CD4-positive, alpha-beta T cell treated with Interleukin-4 for 4 hours (primary cell): ENCODE data around the gene ATP6V0A4.
"Not testable (repeated sequence)": the region's sequence is repeated elsewhere in the genome, so short reads cannot be mapped to it uniquely, and the experiment has no call there.

Experiments used
- DNase-seq: peaks from one replicate; pipeline ENCODE4 v3.0.0-alpha.2; 2020

Gene ATP6V0A4

DNA sequence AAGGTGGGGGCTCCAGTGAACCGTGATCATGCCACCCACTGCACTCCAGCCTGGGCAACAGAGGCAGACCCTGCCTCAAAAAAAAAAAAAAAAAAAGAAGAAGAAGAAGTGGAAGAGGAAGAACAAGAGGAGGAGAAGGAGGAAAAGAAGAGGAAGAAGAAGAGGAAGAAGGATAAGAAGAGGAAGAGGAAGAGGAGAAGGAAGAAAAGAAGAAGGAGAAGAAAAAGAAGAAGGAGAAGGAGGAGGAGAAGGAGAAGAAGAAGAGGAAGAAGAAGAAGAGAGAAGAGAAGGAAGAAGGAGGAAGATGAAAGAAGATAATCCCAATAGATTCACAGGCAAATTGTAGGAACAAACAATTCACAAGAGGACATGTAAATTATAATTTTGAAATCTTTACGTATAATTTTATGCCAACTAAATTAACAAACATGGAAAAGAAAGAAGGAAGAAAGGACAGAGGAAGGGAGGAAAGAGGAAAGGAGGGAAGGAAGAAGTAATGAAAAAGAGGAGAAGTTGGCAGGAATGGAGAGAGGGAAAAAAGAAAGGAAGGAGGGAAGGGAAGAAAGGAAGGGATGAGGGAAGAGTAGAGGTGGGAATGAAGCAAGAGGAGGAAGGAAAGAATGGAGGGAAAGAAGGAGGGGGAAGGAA is 100.3 kb downstream of the ATP6V0A4 start:
- DNase-seq: no peak

DNA sequence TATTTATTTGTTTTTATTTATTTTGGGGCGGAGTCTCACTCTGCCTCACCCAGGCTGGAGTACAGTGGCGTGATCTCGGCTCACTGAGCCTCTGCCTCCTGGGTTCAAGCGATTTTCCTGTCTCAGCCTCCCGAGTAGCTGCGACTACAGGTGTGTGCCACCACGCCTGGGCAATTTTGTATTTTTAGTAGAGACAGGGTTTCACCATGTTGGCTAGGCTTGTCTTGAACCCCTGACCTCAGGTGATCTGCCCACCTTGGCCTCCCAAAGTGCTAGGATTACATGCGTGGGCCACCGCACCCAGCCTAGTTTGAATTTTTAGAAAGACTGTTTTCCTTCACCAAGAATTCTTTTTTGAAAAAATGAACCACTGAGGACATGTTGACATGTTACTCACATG is 102.2 kb downstream of the ATP6V0A4 start:
- DNase-seq: not testable (repeated sequence)

DNA sequence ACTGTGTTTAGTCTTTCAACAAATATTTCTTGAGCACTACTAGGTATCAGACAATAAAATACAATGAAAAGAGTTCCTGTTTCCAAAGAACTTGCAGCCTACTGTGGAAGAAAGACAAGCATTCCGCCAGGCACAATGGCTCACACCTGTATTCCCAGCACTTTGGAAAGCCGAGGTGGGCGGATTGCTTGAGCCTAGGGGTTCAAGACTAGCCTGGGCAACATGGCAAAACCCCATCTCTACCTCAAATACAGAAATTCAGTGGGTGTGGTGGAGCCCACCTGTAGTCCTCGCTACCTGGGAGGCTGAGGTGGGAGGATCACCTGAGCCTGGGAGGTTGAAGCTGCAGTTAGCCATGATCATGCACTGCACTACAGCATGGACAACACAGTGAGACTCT is 102.9 kb downstream of the ATP6V0A4 start:
- DNase-seq: no peak

GRCh38 chr7:138691178-138691577 is 106.8 kb downstream of the ATP6V0A4 start:
- DNase-seq: no peak

DNA sequence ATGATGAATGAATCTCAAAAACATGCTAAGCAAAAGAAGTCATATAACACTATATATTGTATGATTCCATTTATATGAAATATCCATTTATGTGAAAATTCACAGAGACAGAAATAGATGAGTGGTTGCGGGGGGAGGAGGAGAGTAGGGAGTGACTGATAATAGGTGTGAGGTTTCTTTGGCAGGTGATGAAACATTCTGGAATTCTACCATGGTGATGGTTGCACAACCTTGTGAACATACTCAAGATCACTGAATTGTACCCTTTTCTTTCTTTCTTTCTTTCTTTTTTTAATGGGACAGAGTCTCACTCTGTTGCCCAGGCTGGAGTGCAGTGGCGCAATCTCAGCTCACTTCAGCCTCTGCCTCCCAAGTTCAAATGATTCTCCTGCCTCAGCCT is 107.5 kb downstream of the ATP6V0A4 start:
- no peak for DNase-seq

- DNase-seq: not testable (repeated sequence)
Observed at GRCh38 chr7:138688037-138688436, 110.0 kb downstream of the ATP6V0A4 start.

GRCh38 chr7:138684340-138684739 is 113.7 kb downstream of the ATP6V0A4 start:
- DNase-seq: no peak

GRCh38 chr7:138679793-138680192 is 118.2 kb downstream of the ATP6V0A4 start:
- no peak for DNase-seq

- DNase-seq: no peak
Observed at GRCh38 chr7:138670594-138670993, 127.4 kb downstream of the ATP6V0A4 start.

DNA sequence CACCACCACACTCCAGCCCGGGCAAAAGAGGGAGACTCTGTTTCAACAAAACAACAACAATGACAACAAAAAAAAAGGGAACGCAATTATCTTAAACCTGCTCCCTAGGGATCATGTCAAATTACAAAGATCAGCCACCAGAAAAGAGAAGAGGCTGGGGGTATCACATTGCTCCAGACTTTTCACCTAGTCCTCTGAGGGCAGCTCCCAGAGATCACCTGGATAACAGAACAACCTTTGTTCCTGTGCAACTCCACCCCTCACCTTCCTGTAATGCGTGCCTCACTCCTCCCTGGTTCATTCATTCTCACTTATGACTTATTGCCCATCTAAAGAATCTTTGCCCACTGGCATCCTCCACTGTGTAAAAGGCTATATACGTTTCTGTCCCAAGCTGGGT is 128.6 kb downstream of the ATP6V0A4 start:
- DNase-seq: no peak

GRCh38 chr7:138668946-138669345 is 129.1 kb downstream of the ATP6V0A4 start:
- DNase-seq: no peak

DNA sequence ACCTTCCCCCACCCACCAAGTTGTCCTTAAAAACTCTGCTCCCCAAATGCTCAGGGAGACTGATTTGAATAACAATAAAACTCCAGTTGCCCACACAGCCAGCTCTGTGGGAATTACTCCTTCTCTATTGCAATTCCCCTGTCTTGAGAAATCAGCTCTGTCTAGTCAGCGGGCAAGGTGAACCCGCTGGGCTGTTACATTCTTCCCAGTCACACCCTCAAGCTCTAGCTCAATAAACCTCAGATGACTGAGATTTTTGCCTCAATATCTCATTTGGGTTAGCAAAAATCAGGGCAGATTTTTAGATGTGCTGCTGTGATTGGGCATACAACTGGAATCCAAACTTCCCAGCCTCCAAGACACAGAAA is 129.8 kb downstream of the ATP6V0A4 start:
- no peak for DNase-seq

DNA sequence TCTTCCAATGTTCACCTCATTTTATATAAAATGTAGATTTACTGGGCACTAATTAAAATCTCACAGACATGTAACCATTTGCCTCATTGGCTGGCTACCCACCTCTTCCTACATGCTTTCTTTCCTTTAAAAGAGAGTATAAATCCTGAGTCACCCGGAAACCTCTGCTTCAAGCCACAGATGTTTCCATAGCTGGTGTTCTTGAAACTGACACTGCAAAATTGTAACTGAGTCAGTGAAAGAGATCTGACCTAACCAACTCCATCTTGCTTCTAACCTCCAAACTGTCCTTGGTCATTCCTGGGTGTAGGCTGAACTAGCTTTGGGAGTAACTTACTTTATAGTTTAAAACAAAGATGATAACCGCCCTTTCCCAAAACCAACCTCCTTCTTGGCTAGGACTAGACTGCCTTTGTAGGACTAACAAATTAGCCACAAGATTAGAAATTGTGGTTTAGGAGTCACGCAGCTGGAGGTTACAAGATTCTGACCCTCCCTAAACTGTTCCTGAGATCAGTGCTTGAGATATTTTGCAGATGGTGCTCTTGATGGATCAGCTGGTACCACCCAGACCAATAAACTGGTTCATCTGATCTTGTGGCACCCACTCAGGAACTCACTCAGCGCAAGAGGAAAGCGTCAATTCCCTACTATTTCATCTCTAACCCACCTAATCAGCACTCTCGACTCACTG is 130.3 kb downstream of the ATP6V0A4 start:
- DNase-seq: no peak

GRCh38 chr7:138666385-138666784 is 131.6 kb downstream of the ATP6V0A4 start:
- no peak for DNase-seq

DNA sequence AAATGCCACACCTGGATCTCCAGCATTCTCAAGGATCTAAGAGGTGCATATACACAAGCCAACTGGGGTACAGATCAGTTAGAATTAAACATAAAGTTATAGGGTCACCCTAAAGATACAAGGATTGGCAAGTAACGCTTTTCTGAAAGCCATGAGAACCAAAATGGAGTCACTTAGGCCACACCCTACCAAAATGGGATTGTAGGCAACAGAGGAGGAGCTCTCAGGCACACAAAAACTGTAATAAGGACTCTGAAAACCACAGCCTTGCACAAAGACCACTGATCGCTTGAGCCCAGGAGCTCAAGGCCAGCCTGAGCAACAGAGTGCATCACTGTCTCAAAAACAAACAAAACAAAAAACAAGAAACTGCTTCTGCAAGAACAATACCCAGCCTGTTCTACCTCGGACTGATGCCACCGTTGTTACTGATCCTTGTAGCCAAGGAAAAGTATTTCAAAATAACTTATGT is 132.3 kb downstream of the ATP6V0A4 start:
- DNase-seq: no peak

- no peak for DNase-seq
Observed at GRCh38 chr7:138665249-138665648, 132.7 kb downstream of the ATP6V0A4 start.

- DNase-seq: no peak
Observed at GRCh38 chr7:138663725-138664710, 134.0 kb downstream of the ATP6V0A4 start.

- DNase-seq: no peak
Observed at GRCh38 chr7:138662991-138663320, 135.0 kb downstream of the ATP6V0A4 start.

DNA sequence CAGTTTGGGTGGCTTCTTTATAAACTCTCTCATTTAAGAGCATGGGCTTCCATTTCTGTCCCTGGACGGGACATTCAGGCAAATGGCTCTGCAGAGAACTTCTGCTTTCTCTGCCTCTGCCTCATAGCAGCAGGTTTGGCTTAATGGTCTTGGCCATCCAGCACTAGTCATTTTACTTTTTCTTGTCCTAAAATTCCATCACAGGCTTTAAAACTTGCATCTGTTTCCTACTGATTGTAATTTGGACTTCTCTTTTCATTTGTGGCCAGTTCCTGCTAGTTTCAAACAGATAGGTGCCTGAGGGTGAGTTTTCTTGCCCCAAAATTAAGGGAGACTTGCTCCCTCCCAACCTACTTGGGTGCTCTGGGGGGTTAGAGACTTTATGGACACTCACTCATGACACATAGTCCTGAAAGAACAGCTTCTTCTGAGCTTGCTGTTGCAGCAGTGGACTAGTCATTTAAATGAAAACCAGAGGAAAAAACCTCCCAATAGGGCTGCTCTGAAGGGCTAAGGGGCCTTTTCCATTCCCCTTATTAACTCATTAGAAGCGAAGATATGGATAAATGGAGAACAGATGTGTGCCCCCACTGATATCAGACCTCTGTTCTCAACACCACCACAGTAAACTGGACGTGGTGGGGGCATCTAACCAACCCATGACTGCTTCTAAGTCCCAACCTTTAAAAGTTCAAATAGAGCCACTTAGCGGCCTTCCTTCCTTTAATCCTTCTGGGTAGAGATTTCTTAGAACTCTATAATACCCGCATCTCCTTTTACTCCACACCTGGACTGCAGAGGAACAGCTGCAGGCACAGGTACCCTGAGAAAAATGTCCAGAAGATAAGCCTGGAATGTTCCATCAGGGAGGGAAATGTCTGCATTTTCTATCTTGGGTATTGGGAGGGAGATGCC is 135.7 kb downstream of the ATP6V0A4 start:
- no peak for DNase-seq

- DNase-seq: no peak
Observed at GRCh38 chr7:138661069-138661635, 136.8 kb downstream of the ATP6V0A4 start.

- DNase-seq: no peak
Observed at GRCh38 chr7:138658889-138659288, 139.1 kb downstream of the ATP6V0A4 start.

DNA sequence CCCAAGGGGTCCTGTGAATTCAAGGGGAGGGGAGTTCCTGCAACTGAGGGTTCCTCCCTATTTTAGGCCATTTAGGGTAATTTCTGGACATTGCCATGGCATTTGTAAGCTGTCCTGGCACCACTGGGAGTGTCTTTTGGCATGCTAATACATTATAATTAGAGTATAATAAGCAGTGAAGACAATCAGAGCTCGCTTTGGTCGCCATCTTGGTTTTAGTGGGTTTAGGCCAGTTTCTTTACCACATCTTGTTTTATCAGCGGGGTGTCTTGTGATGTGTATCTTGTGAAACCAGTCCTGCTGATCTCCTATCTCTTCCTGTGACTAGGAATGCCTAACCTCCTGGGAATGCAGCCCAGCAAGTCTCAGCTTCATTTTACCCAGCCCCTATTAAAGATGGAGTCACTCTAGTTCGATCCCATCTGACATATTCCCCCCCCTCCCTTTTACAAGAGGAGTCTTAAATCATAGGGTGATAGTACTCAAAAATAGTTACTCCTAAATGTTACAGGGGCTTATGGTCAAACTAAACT is 140.1 kb downstream of the ATP6V0A4 start:
- DNase-seq: no peak
